HS-27A (cell line): ENCODE measurements around the gene KIAA0586.
"Not testable (repeated sequence)": the region's sequence is repeated elsewhere in the genome, so short reads cannot be mapped to it uniquely, and the experiment has no call there.

Source experiments
- DNase-seq: peaks from one replicate; pipeline ENCODE4 v3.0.0-alpha.2; 2012; ENCODE audit warnings: low read depth, missing footprints

The KIAA0586 gene

DNA sequence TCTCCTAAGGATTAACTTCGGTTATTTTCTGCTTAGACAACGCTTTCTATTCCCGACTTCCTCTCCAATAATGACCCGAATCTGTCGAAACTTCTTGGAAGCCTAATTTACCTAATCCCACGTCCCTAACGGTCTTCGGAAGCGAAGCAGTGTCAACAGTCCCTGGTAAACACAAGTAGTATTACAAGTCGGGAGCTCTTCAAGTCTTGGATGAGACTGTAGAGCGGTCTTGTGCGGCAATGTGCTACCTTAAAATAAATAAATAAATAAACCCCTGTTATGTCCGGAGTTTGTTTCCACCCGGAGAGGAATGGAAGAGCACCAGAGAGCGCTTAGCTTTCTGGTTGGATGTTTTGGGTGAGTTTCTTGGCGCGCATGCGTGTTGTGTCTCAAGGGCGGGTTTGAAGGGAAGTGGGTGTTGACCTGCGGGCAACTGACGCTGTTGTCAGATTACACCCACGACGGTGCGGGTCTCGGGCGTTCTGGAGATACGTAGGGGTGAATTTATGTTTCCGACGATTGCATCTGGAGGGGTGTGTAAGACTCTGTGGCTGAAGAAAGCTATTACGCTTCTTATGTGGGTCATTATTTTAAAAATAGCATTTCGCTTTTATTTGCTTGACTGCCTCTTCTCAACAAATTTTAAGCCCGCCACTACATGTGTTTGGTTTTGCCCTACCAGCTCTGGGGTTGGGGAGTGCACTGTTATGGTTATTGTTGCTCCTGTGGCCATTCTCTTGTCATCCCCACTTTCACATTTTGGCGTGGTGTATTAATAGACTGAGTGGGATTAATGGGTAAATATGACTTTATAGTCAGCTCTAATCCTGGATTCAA is at the start of gene KIAA0586, which contains the start of gene TIMM9:
KIAA0586 (plus strand) TSS at position 439 of the 837 bp plus-strand sequence. CDS start 546 bp downstream, outside the sequence.
TIMM9 (minus strand) TSS at position 251 of the 837 bp plus-strand sequence. CDS start 15,586 bp downstream, outside the sequence.
- DNase-seq, result peak; percentile 94

DNA sequence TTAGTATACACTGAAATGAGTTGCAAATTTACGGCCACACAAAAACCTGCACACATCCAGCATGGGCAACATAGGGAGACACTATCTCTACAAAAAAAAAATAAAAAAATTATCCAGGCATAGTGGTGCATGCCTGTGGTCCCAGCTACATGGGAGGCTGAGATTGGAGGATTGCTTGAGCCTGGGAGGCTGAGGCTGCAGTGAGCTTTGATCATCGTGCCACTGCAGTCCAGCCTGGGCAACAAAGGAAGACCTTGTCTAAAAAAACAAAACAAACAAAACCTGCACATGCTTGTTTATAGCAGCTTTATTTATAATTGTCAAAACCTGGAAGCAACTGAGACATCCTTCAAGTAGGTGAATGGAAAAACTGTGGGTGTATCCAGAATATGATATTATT is 36.7 kb upstream of the KIAA0586 start:
- no peak for DNase-seq

DNA sequence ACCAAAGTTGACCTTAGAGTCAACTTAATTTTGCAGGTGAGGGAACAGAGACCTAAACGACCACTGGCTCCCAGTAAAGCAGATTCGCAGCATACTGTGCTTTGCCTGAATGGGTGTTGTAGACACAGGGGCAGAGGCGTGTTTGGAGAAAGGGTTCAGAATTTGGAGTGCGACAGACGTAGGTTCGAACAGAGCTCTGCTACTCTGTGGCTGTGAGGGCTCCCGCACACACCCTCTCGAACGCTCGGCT is 32.0 kb upstream of the KIAA0586 start:
- DNase-seq, result no peak

GRCh38 chr14:58395812-58396788 is 31.4 kb upstream of the KIAA0586 start, which contains the start of gene TOMM20L:
Gene TOMM20L, plus strand, starts transcription at chr14:58395930. Its CDS starts 28 bp downstream, at chr14:58395958.
- DNase-seq, result peak; percentile 23

- no peak for DNase-seq
Observed at GRCh38 chr14:58397156-58397555, 30.4 kb upstream of the KIAA0586 start.

GRCh38 chr14:58398495-58398894 is 29.0 kb upstream of the KIAA0586 start:
- DNase-seq, result no peak

GRCh38 chr14:58398895-58399294 is 28.6 kb upstream of the KIAA0586 start:
- no peak for DNase-seq

- DNase-seq, result no peak
Observed at GRCh38 chr14:58401587-58401986, 25.9 kb upstream of the KIAA0586 start.

DNA sequence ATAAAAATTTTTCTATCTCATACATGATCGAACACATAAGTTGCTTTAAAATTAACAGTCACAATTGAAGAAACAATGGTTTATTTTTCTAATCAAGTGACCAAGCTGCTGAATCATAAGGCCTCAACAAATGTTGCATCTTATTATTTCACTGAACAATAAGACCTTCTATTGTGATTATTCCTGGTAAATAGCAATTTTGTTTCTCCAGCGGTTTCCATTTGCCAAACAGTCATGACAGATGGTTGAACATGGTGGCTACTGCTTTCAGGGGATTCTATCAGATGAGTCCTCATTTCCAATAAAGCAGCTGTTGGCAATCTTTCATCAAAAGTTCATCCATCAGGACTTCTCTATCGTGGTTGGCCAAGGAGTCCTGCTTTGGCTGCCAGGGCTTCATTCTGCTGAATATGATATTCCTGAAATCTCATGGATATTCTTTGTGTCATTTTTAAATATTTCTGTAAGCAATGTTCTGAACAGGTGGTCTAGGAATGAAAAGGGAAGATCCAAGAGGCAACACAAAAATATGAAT is 18.8 kb upstream of the KIAA0586 start:
- no peak for DNase-seq

DNA sequence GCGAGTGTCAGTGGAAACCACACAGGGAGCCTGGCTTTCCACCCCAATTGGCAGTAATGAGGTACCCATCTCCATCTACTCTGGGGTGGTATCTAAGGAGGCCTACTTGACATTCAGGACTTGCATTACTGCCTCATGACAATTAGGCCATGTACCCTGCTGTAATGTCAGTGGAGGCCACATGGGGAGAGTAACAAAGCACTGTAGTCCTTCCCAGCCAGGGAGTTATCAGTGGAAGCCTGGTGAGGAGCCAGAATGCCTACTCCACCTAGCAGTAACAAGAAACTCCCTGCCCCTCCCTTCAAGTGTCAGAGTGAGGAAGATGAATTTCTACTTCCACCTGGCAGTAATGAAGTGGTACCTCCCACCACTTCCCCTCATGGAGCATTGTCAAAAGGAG is 12.7 kb upstream of the KIAA0586 start:
- DNase-seq, result no peak

GRCh38 chr14:58415636-58416547 is 11.6 kb upstream of the KIAA0586 start:
- DNase-seq, result no peak

GRCh38 chr14:58416934-58417333 is 10.6 kb upstream of the KIAA0586 start:
- DNase-seq, result not testable (repeated sequence)

- DNase-seq, result peak; percentile 3
Observed at GRCh38 chr14:58426670-58427280, 744 bp upstream of the KIAA0586 start.

- DNase-seq, result peak; percentile 30
Observed at GRCh38 chr14:58428118-58428683, 682 bp downstream of the KIAA0586 start.

- no peak for DNase-seq
Observed at GRCh38 chr14:58430156-58430555, 2.6 kb downstream of the KIAA0586 start.

- DNase-seq, result no peak
Observed at GRCh38 chr14:58439476-58439875, 12.0 kb downstream of the KIAA0586 start.

GRCh38 chr14:58444627-58445026 is 17.1 kb downstream of the KIAA0586 start:
- DNase-seq, result no peak

DNA sequence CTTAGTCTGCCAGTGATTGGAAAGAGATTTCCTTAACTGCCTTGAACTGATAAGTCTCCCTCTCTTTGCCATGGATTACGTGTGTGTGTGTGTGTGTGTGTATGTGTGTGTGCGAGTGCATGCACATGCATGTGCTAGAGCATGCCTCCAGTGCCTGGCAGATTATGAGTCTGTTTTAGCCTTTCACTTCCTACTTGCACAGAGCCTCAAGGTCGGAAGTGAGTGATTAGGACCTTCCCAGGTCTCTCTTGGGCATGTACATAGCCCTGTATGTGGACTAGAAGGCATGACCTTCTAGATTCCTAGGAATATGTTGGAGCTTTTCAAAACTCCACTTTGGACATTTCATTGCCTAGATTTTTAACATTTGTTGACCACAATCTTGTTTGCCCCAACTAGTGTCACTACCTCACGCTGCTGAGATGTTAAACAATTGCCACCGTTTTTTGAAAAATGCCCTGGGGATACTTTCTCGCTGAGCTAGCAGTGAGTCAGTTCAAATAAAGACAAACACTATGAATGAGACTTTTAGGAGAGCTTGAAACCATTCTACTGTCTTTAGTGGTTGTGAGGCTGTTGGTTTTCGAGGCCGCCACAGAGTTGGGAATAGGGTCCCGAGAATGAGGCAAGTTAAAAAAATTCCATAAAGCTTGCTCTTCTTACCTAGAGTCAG is 28.2 kb downstream of the KIAA0586 start:
- DNase-seq, result no peak

- no peak for DNase-seq
Observed at GRCh38 chr14:58460772-58461171, 33.3 kb downstream of the KIAA0586 start.

DNA sequence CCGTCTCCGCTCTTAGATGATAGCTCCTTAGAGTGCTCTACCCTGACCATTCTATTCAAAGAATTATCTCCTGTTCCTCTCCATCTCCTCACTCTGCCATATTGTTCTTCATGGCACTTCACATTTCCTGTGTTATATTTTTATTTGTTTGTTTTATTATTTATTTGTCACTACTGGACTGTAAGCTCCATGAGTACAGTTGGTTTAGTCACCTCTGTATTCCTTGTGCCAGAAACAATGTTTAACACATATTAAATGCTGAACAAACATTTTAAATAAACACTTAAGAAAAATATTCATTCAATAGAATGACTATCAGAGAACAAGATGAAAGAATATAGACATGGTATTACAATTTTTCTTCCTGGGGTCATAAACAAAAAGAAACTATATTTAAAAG is 35.6 kb downstream of the KIAA0586 start:
- DNase-seq, result no peak
